ENCODE measurements around the gene LIPT2.

DNA sequence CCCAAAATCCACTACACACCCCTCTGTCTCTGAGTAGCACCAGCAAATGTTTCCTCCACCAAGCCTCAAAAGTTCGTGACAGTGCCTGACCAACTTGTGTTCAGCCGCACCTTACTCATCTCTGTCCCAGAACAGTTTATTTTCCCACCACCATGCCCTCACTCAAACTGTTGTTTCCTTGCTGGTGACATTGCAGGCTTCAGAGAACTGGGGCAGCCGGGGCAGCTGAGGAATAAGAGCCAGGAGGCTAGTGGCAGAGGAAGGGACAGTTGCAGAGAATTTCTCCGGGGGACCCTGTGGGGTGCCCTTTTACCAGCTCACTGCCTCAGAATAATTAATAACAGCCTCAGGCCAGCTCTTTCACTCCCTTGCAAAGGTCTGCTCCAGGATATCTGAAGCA lies 25.5 kb downstream of the LIPT2 start:
- TF ChIP-seq, protein P1, sequence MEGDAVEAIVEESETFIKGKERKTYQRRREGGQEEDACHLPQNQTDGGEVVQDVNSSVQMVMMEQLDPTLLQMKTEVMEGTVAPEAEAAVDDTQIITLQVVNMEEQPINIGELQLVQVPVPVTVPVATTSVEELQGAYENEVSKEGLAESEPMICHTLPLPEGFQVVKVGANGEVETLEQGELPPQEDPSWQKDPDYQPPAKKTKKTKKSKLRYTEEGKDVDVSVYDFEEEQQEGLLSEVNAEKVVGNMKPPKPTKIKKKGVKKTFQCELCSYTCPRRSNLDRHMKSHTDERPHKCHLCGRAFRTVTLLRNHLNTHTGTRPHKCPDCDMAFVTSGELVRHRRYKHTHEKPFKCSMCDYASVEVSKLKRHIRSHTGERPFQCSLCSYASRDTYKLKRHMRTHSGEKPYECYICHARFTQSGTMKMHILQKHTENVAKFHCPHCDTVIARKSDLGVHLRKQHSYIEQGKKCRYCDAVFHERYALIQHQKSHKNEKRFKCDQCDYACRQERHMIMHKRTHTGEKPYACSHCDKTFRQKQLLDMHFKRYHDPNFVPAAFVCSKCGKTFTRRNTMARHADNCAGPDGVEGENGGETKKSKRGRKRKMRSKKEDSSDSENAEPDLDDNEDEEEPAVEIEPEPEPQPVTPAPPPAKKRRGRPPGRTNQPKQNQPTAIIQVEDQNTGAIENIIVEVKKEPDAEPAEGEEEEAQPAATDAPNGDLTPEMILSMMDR (IDR thresholded peaks at IDR 0.05) = no peak
- TF ChIP-seq POLR2A (IDR thresholded peaks at IDR 0.05) = no peak

All from uterus (tissue), 2 donors.